Vagina (tissue), 2 donors: ENCODE data around the gene SPNS3. TPM values are rescaled to one million over a fixed set of nuclear protein-coding genes. Genes with fewer than 3 reads are reported as not detected.

Experiments used
- DNase-seq, 2 donors: peaks; one replicate each; pipeline ENCODE4 v3.0.0-alpha.2; 2017; ENCODE audit errors: extremely low spot score in 2 of 2
- H3K27ac ChIP-seq: fragments of 200-600 bp; sonication (generic); one replicate; pipeline ENCODE4 v1.5.1; 2019
- H3K27me3 ChIP-seq: fragments of 200-600 bp; sonication (generic); one replicate; pipeline ENCODE4 v1.5.1; 2019
- H3K36me3 ChIP-seq, 2 donors: fragments of 200-600 bp; sonication (generic); one replicate each; pipeline ENCODE4 v1.5.1; 2017 to 2019
- H3K4me1 ChIP-seq: fragments of 200-600 bp; sonication (generic); one replicate; pipeline ENCODE4 v1.5.1; 2019
- H3K4me3 ChIP-seq, 2 donors: fragments of 200-600 bp; sonication (generic); 1 replicate in 1 of 2; 2 replicates in 1 of 2; pipeline ENCODE4 v1.5.1; 2016 to 2019
- H3K9me3 ChIP-seq: fragments of 200-600 bp; sonication (generic); one replicate; pipeline ENCODE4 v1.5.1; 2019
- CTCF ChIP-seq, 3 experiments: fragments of 450-650 bp in 2 of 3; fragments of 200-600 bp in 1 of 3; sonication (generic) in 1 of 3; IDR thresholded peaks; one replicate each; pipeline ENCODE4 v1.5.1; 2017 to 2019; ENCODE audit warnings: antibody characterized with exemption in 3 of 3, mild to moderate bottlenecking in 2 of 3, moderate library complexity in 2 of 3
- POLR2A ChIP-seq, 2 donors: fragments of 450-650 bp; IDR thresholded peaks; one replicate each; pipeline ENCODE4 v1.6.1; 2017; ENCODE audit warnings: antibody characterized with exemption in 2 of 2, mild to moderate bottlenecking in 2 of 2, moderate library complexity in 2 of 2
- POLR2AphosphoS5 ChIP-seq, 2 donors: sonication (generic); formaldehyde crosslinking; IDR thresholded peaks; one replicate each; pipeline ENCODE4 v1.9.0; 2017; ENCODE audit warnings: antibody characterized with exemption in 2 of 2, mild to moderate bottlenecking in 2 of 2, low read depth in 1 of 2; ENCODE audit not compliant: insufficient read depth in 1 of 2
- intact Hi-C: fragments of 100-400 bp; cut with DNase I; formaldehyde crosslinking; loops from one replicate; pipeline ENCODE4 v1.15.1; 2023
- total RNA-seq: library from RNA; depleted of rRNA; stranded (reverse); fragments of >200 nt; gene quantifications from one replicate; pipeline ENCODE4 v1.2.3, GENCODE V29; 2016

SPNS3 gene
- total RNA-seq, 1 donor from 2014 or later: not detected

GRCh38 chr17:4438162-4438944 lies 4.6 kb downstream of the SPNS3 start:
- no peak overlapping the region for H3K27ac ChIP-seq
- intact Hi-C loops: loop anchor here (10.0 kb wide), 1 partner anchor 96 kb away; no protein-coding TSS in a partner anchor
- H3K36me3 ChIP-seq: no peaks in the 10 kb centered on the region
- no peaks in the 10 kb centered on the region for H3K27me3 ChIP-seq
- H3K9me3 ChIP-seq: no peaks in the 10 kb centered on the region
- no peak for DNase-seq
- TF ChIP-seq POLR2AphosphoS5 (IDR thresholded peaks at IDR 0.05; ENCODE audit: insufficient read depth in 1 of 2, low read depth in 1 of 2) (no peak), CTCF (IDR thresholded peaks at IDR 0.05) (no peak), POLR2A (IDR thresholded peaks at IDR 0.05) (no peak)
- peaks cover 6% of the 10 kb centered on the region for H3K4me1 ChIP-seq
- H3K4me3 ChIP-seq: no peak overlapping the region

- intact Hi-C loops: no loop called here
- no peaks in the 10 kb centered on the region for H3K36me3 ChIP-seq
- TF ChIP-seq CTCF (IDR thresholded peaks at IDR 0.05) (no peak), POLR2AphosphoS5 (IDR thresholded peaks at IDR 0.05; ENCODE audit: insufficient read depth in 1 of 2, low read depth in 1 of 2) (no peak), POLR2A (IDR thresholded peaks at IDR 0.05) (no peak)
- H3K9me3 ChIP-seq: no peaks in the 10 kb centered on the region
- H3K4me1 ChIP-seq: peaks cover 6% of the 10 kb centered on the region
- no peak overlapping the region for H3K27ac ChIP-seq
- DNase-seq: no peak
- H3K4me3 ChIP-seq: no peak overlapping the region
- no peaks in the 10 kb centered on the region for H3K27me3 ChIP-seq
These were observed 6.3 kb downstream of the SPNS3 start for GRCh38 chr17:4440021-4440420.

GRCh38 chr17:4440690-4441686 lies 7.2 kb downstream of the SPNS3 start:
- no peak for TF ChIP-seq CTCF (IDR thresholded peaks at IDR 0.05)
- TF ChIP-seq POLR2A (IDR thresholded peaks at IDR 0.05): no peak
- no peak for TF ChIP-seq POLR2AphosphoS5 (IDR thresholded peaks at IDR 0.05; ENCODE audit: insufficient read depth in 1 of 2, low read depth in 1 of 2)
- Histone ChIP-seq H3K9me3 (no peaks in the 10 kb centered on the region), H3K4me1 (peaks cover 6% of the 10 kb centered on the region), H3K27ac (no peak overlapping the region), H3K36me3 (no peaks in the 10 kb centered on the region), H3K27me3 (no peaks in the 10 kb centered on the region), H3K4me3 (no peak overlapping the region)
- DNase-seq: no peak
- intact Hi-C loops: no loop called here

GRCh38 chr17:4442582-4442981 lies 8.8 kb downstream of the SPNS3 start:
- no peak overlapping the region for H3K4me3 ChIP-seq
- no peaks in the 10 kb centered on the region for H3K36me3 ChIP-seq
- DNase-seq: no peak
- intact Hi-C loops: no loop called here
- H3K27ac ChIP-seq: no peak overlapping the region
- TF ChIP-seq POLR2A (IDR thresholded peaks at IDR 0.05) (no peak), CTCF (IDR thresholded peaks at IDR 0.05) (no peak), POLR2AphosphoS5 (IDR thresholded peaks at IDR 0.05; ENCODE audit: insufficient read depth in 1 of 2, low read depth in 1 of 2) (no peak)
- no peaks in the 10 kb centered on the region for H3K27me3 ChIP-seq
- H3K4me1 ChIP-seq: peaks cover 6% of the 10 kb centered on the region
- no peaks in the 10 kb centered on the region for H3K9me3 ChIP-seq
